ENCODE data around the gene KDM7A. TPM values are rescaled to one million over a fixed set of nuclear protein-coding genes. Genes with fewer than 3 reads are reported as not detected.

KDM7A gene
- total and polyA plus RNA-seq, 9 of the 15 experiments (the other 6 are each of a cell fraction or from before 2014, with no cell fraction given) = 0.90 to 8.4 (median 7.0) TPM

DNA sequence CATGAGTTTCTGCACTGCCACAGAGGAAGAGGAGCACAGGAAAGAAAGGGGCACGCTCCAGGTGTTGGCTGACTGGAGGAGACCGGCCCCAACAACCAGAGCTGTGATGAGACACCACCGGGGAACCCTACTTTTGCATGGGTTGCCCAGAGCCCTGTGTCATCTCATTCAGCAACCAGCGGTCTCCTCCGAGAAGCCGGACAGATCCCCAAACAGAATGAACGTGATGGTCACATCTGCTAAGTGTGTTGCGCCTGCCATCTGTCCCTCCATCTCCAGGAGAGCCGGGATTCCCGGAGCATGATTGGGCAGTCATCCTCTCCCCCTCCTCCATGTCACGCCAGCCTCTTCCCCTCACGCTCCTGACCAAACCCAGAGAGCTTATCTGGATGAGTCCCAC, 136.9 kb downstream of the KDM7A start:
- Histone ChIP-seq H3K9me3 (replicated peaks; ENCODE audit: control insufficient read depth, insufficient read depth, low read depth, low read length) (no peaks in the 10 kb centered on the region), H2AFZ (ENCODE audit: low read depth, low read length) (no peak overlapping the region), H3K9me1 (ENCODE audit: control insufficient read depth, insufficient read depth, low read length) (no peaks in the 10 kb centered on the region), H3K27me3 (ENCODE audit: control insufficient read depth in 2 of 2, insufficient read depth in 2 of 2, low read length in 2 of 2) (no peaks in the 10 kb centered on the region), H3K4me2 (ENCODE audit: insufficient read depth, low read length) (no peak overlapping the region), H4K20me1 (replicated peaks; ENCODE audit: control insufficient read depth, insufficient read depth, low read length) (no peaks in the 10 kb centered on the region), H3K27ac (ENCODE audit: extremely low read depth, low read depth, low read length) (no peak overlapping the region), H3K36me3 (ENCODE audit: control insufficient read depth, insufficient read depth, low read length) (peaks cover 34% of the 10 kb centered on the region), H3K9ac (ENCODE audit: insufficient read depth in 1 of 2, low read depth in 2 of 2, low read length in 2 of 2) (0 out of 4 replicates have a peak overlapping the region, but pooled peaks of 1 of the 2 experiments have one; percentile 16), H3K79me2 (ENCODE audit: control insufficient read depth, insufficient read depth, low read length) (no peaks in the 10 kb centered on the region), H3K4me3 (no peak overlapping the region), H3K4me1 (replicated peaks in 1 of 2; ENCODE audit: control insufficient read depth in 2 of 2, insufficient read depth in 2 of 2, low read length in 2 of 2) (no peaks in the 10 kb centered on the region)
- TF ChIP-seq ZNF354B (CRISPR knock-in tag; IDR thresholded peaks at IDR 0.05) = no peak
- TF ChIP-seq JUN (IDR thresholded peaks at IDR 0.05; ENCODE audit: borderline replicate concordance, low read depth, low read length) = no peak
- TF ChIP-seq JUN (CRISPR knock-in tag; IDR thresholded peaks at IDR 0.05; ENCODE audit: borderline replicate concordance) = 0 out of 2 replicates have a peak, but pooled peaks have one; percentile 22
- TF ChIP-seq SOX6 (IDR thresholded peaks at IDR 0.05) = no peak
- peak; percentile 7; the same call in 1 of the 2 replicates for TF ChIP-seq MAX (CRISPR knock-in tag; IDR thresholded peaks at IDR 0.05)
- TF ChIP-seq HNRNPK (IDR thresholded peaks at IDR 0.05; ENCODE audit: low read depth, low read length, poor library complexity, severe bottlenecking) = no peak
- TF ChIP-seq ZSCAN32 (CRISPR knock-in tag; IDR thresholded peaks at IDR 0.05) = no peak
- no peak for TF ChIP-seq JUND (IDR thresholded peaks at IDR 0.05; ENCODE audit: borderline replicate concordance, low read depth, low read length)
- TF ChIP-seq JUND (tag; IDR thresholded peaks at IDR 0.05; ENCODE audit: borderline replicate concordance, low read depth, low read length) = no peak
- ChIA-PET POLR2A (no interaction called here), CTCF (ENCODE audit: low intra/inter-chr PET ratio) (no interaction called here)
- in situ Hi-C loops (cut with MboI) (no loop called here), intact Hi-C loops (cut with micrococcal nuclease) (no loop called here)
- 71% methylated on average over 12 of the region's 12 CpGs for WGBS (ENCODE audit: insufficient coverage, low coverage, missing lambda C conversion rate)
- FAIRE-seq = no peak
- ATAC-seq = no peak
- BruUV-seq (replicated peaks) = no TSS peak
- no peak for DNase-seq (ENCODE audit: extremely low read depth in 1 of 4, low spot score in 3 of 4)

Measured in K562 (cell line).